GM12878 (cell line): ENCODE results near the gene ADSS1. TPM values are rescaled to one million over a fixed set of nuclear protein-coding genes. Genes with fewer than 3 reads are reported as not detected.
A peak's percentile ranks its signal among the peaks of the same experiment; 100 is the strongest.

Source experiments
- ATAC-seq: fragments of 200-7000 bp; cut with Tn5 transposase; 3 replicates; pipeline ENCODE4 v1.9.1; 2020; ENCODE audit warnings: mild to moderate bottlenecking, moderate library complexity
- BruUV-seq: library from RNA; stranded (reverse); fragments of 400-500 nt; replicated peaks from 2 replicates; lab custom pipeline; 2021; lab: Mats Ljungman, UMichigan
- CTCF ChIA-PET: fragments of 300-600 bp; sonication (Branson Sonifier 250); formaldehyde crosslinking; extraction: SDS; loops from one replicate; lab custom pipeline; 2021; ENCODE audit warnings: inconsistent platforms; lab: Yijun Ruan, JAX
- POLR2A ChIA-PET: fragments of 350-600 bp; formaldehyde crosslinking; extraction: SDS; loops from one replicate; lab custom pipeline; 2021; ENCODE audit warnings: inconsistent platforms; lab: Charles Lee
- RAD21 ChIA-PET: fragments of 300-600 bp; sonication (Branson Sonifier 250); formaldehyde crosslinking; loops from one replicate; lab custom pipeline; 2023; ENCODE audit warnings: antibody characterized with exemption; ENCODE audit not compliant: unreplicated experiment; lab: Charles Lee
- SMC1A ChIA-PET: fragments of 300-600 bp; sonication (Branson Sonifier 250); formaldehyde crosslinking; loops from one replicate; lab custom pipeline; 2023; ENCODE audit not compliant: unreplicated experiment, uncharacterized antibody; lab: Charles Lee
- DNase-seq: peaks from one replicate; pipeline ENCODE4 v3.0.0-alpha.2; 2011; ENCODE audit warnings: low read depth, low spot score
- FAIRE-seq: peaks from 3 replicates; lab custom pipeline; 2011; peaks lifted over from hg19 to GRCh38; lab: Jason Lieb, UNC
- H2AFZ ChIP-seq: 2 replicates; pipeline ENCODE4 v1.6.0; 2011; ENCODE audit warnings: low read depth, low read length, control low read depth; ENCODE audit not compliant: control insufficient read depth
- H3K27ac ChIP-seq: 2 replicates; pipeline ENCODE4 v1.5.1; 2011; ENCODE audit warnings: control low read depth; ENCODE audit not compliant: control insufficient read depth, insufficient read depth
- H3K27me3 ChIP-seq, 2 experiments: replicated peaks in 1 of 2; 2 replicates each; pipeline versions ENCODE4 v1.6.0 to v1.6.1; 2011; ENCODE audit warnings: low read length in 1 of 2; ENCODE audit not compliant: control insufficient read depth in 2 of 2, insufficient read depth in 2 of 2
- H3K36me3 ChIP-seq, 2 experiments: 2 replicates each; pipeline ENCODE4 v1.5.1; 2011; ENCODE audit warnings: low read length in 1 of 2; ENCODE audit not compliant: control insufficient read depth in 2 of 2, insufficient read depth in 2 of 2
- H3K4me1 ChIP-seq: 2 replicates; pipeline ENCODE4 v1.6.1; 2011; ENCODE audit warnings: mild to moderate bottlenecking, low read length, moderate library complexity, mixed read lengths; ENCODE audit not compliant: control insufficient read depth, insufficient read depth
- H3K4me2 ChIP-seq: 2 replicates; pipeline ENCODE4 v1.6.0; 2011; ENCODE audit warnings: control low read depth; ENCODE audit not compliant: control insufficient read depth, insufficient read depth
- H3K4me3 ChIP-seq: fragments of 200-600 bp; sonication (generic); 2 replicates; pipeline ENCODE4 v1.5.1; 2016
- H3K79me2 ChIP-seq: 2 replicates; pipeline ENCODE4 v1.6.0; 2011; ENCODE audit warnings: low read length; ENCODE audit not compliant: control insufficient read depth, insufficient read depth
- H3K9ac ChIP-seq: 2 replicates; pipeline ENCODE4 v1.8.0; 2011; ENCODE audit warnings: low read length, control low read depth, mixed read lengths; ENCODE audit not compliant: control insufficient read depth, insufficient read depth
- H3K9me3 ChIP-seq: replicated peaks from 3 replicates; pipeline ENCODE4 v1.5.1; 2011; ENCODE audit warnings: mild to moderate bottlenecking, low read length; ENCODE audit not compliant: control insufficient read depth, insufficient read depth
- H4K20me1 ChIP-seq: 2 replicates; pipeline ENCODE4 v1.6.0; 2011; ENCODE audit not compliant: control insufficient read depth, insufficient read depth
- BACH1 ChIP-seq: fragments of 450-650 bp; IDR thresholded peaks from 2 replicates; pipeline ENCODE4 v1.6.1; 2017; ENCODE audit warnings: mild to moderate bottlenecking, borderline replicate concordance
- BCL11A ChIP-seq: IDR thresholded peaks from 2 replicates; pipeline ENCODE4 v1.6.1; 2011; ENCODE audit warnings: low read depth, low read length
- CBX3 ChIP-seq: fragments of 200-600 bp; sonication (generic); IDR thresholded peaks from 2 replicates; pipeline ENCODE4 v1.6.1; 2016; ENCODE audit warnings: low read depth, borderline replicate concordance
- CUX1 ChIP-seq: IDR thresholded peaks from 2 replicates; pipeline ENCODE4 v1.6.1; 2012; ENCODE audit warnings: improper control_type of control experiment, low read depth, low read length; ENCODE audit not compliant: insufficient replicate concordance
- DPF2 ChIP-seq: fragments of 450-650 bp; IDR thresholded peaks from 2 replicates; pipeline ENCODE4 v1.6.1; 2017; ENCODE audit warnings: mild to moderate bottlenecking
- IKZF1 ChIP-seq: fragments of 450-650 bp; conservative IDR thresholded peaks from 2 replicates; pipeline ENCODE4 v1.6.1; 2017; ENCODE audit warnings: antibody characterized with exemption, mild to moderate bottlenecking
- LARP7 ChIP-seq: fragments of 450-650 bp; IDR thresholded peaks from 2 replicates; pipeline ENCODE4 v1.6.1; 2017; ENCODE audit warnings: mild to moderate bottlenecking
- MEF2A ChIP-seq: IDR thresholded peaks from 2 replicates; pipeline ENCODE4 v1.6.1; 2011; ENCODE audit warnings: low read depth, mild to moderate bottlenecking, low read length, moderate library complexity; ENCODE audit not compliant: insufficient read depth
- MTA3 ChIP-seq: IDR thresholded peaks from 2 replicates; pipeline ENCODE4 v1.6.1; 2012; ENCODE audit warnings: low read length, inconsistent platforms, borderline replicate concordance
- MXI1 ChIP-seq: fragments of 150-350 bp; IDR thresholded peaks from 2 replicates; pipeline ENCODE4 v1.6.1; 2011; ENCODE audit warnings: low read depth, mild to moderate bottlenecking, inconsistent platforms, low read length, improper control_type of control experiment
- MYB ChIP-seq: fragments of 150-350 bp; IDR thresholded peaks from 2 replicates; pipeline ENCODE4 v1.6.1; 2014; ENCODE audit warnings: mild to moderate bottlenecking, low read depth, low read length, borderline replicate concordance
- NKRF ChIP-seq: fragments of 450-650 bp; conservative IDR thresholded peaks from 2 replicates; pipeline ENCODE4 v1.6.1; 2017; ENCODE audit warnings: mild to moderate bottlenecking, moderate library complexity
- NR2F1 ChIP-seq: fragments of 450-650 bp; conservative IDR thresholded peaks from 2 replicates; pipeline ENCODE4 v1.6.1; 2017; ENCODE audit warnings: mild to moderate bottlenecking
- RCOR1 ChIP-seq: conservative IDR thresholded peaks from 2 replicates; pipeline ENCODE4 v1.6.1; 2012; ENCODE audit warnings: low read depth, low read length, improper control_type of control experiment
- RUNX3 ChIP-seq: IDR thresholded peaks from 2 replicates; pipeline ENCODE4 v1.6.1; 2012; ENCODE audit warnings: low read length, inconsistent platforms
- SREBF2 ChIP-seq: IDR thresholded peaks from 2 replicates; pipeline ENCODE4 v1.6.1; 2012; ENCODE audit warnings: mild to moderate bottlenecking, low read length
- SRF ChIP-seq, 2 experiments: IDR thresholded peaks; 2 replicates each; pipeline ENCODE4 v1.6.1; 2011; ENCODE audit warnings: low read depth in 2 of 2, low read length in 2 of 2, mild to moderate bottlenecking in 1 of 2, moderate library complexity in 1 of 2
- TARDBP ChIP-seq: IDR thresholded peaks from 2 replicates; pipeline ENCODE4 v1.6.1; 2016; ENCODE audit warnings: borderline replicate concordance
- WGBS: methylation state at CpG from one replicate; pipeline ENCODE4 v1.1.6; 2016; ENCODE audit warnings: low lambda C conversion rate; ENCODE audit not compliant: insufficient replicate concordance, insufficient coverage; ENCODE audit errors: missing lambda C conversion rate; 5-methylcytosine and 5-hydroxymethylcytosine counted together
- in situ Hi-C: fragments of 300-500 bp; cut with MboI; formaldehyde crosslinking; loops from 9 replicates; pipeline ENCODE4 v1.14.3; 2018; ENCODE audit warnings: mixed read lengths
- intact Hi-C: fragments of 100-400 bp; cut with micrococcal nuclease; formaldehyde crosslinking; loops from one replicate; pipeline ENCODE4 v1.14.2; 2022; ENCODE audit not compliant: unreplicated experiment
- polyA plus RNA-seq, 11 experiments: library from polyadenylated mRNA; depleted of rRNA in 4 of 11; unstranded in 6 of 11; stranded (reverse) in 5 of 11; fragments of >200 nt; fragmentation: Nextera tagmentation in 4 of 11; fragmentation: Illumina TruSeq in 1 of 11; extraction: Ambion mirVana in 4 of 11; extraction: Trizol in 1 of 11; gene quantifications; 1 replicate in 1 of 11; 2 replicates in 10 of 11; pipeline versions ENCODE4 v1.2.1 to v1.2.3, GENCODE V29; 2011 to 2016; ENCODE audit warnings: inconsistent platforms in 2 of 11, missing spikeins in 2 of 11, low read depth in 1 of 11
- total RNA-seq, 4 experiments: library from RNA; depleted of rRNA in 3 of 4; stranded (reverse); fragments of >200 nt in 3 of 4; fragmentation: Illumina TruSeq in 1 of 4; extraction: Trizol in 1 of 4; gene quantifications; 2 replicates each; pipeline versions ENCODE4 v1.2.1 to v1.2.3, GENCODE V29; 2013 to 2021

The ADSS1 gene
- total and polyA plus RNA-seq, 10 of the 15 experiments (the other 5 are each of a cell fraction or from before 2014, with no cell fraction given): 0.11 to 0.45 (median 0.28) TPM; not detected in 5

- Histone ChIP-seq H2AFZ (peak within 1 kb of the TSS; percentile 80), H3K36me3 (peaks cover 0 to 3% of the 10 kb centered on the region in 2 experiments; a peak in 2 of 4 replicates), H3K79me2 (peaks cover 26% of the 10 kb centered on the region), H3K4me1 (peaks cover 19% of the 10 kb centered on the region), H4K20me1 (no peaks in the 10 kb centered on the region; the same call in 1 of the 2 replicates), H3K4me2 (peak within 1 kb of the TSS; percentile 98), H3K27ac (peak within 1 kb of the TSS; percentile 52), H3K27me3 (peaks cover 0 to 3% of the 10 kb centered on the region in 2 experiments; a peak in 1 of 4 replicates), H3K9me3 (no peaks in the 10 kb centered on the region), H3K9ac (peak within 1 kb of the TSS; percentile 87), H3K4me3 (peak within 1 kb of the TSS; percentile 68)
- DNase-seq (no peak), ATAC-seq (peak; percentile 49), FAIRE-seq (no peak)
- ChIA-PET CTCF (interaction anchor here (1.0 to 1.4 kb wide), 4 partner anchors 24 to 137 kb away, joined by 3 to 4 read pairs (median 3); no protein-coding TSS in a partner anchor), RAD21 (no interaction called here), POLR2A (no interaction called here), SMC1A (no interaction called here)
- under 1% methylated on average over 58 of the region's 124 CpGs for WGBS
- intact Hi-C loops (no loop called here), in situ Hi-C loops (no loop called here)
- BruUV-seq: no TSS peak
- peak; percentile 46; the same call in 1 of the 2 replicates for TF ChIP-seq NR2F1
- 0 out of 2 replicates have a peak, but pooled peaks have one; percentile 36 for TF ChIP-seq DPF2
- TF ChIP-seq BACH1: 0 out of 2 replicates have a peak, but pooled peaks have one; percentile 53
- peak; percentile 71; the same call in 1 of the 2 replicates for TF ChIP-seq LARP7
- TF ChIP-seq MXI1: no peak
- TF ChIP-seq BCL11A: no peak
- TF ChIP-seq MTA3: no peak
- no peak for TF ChIP-seq SREBF2
- TF ChIP-seq SRF (IDR thresholded peaks at IDR 0.05; ENCODE audit: low read depth in 2 of 2, low read length in 2 of 2): no peak
- no peak for TF ChIP-seq MYB
- no peak for TF ChIP-seq TARDBP
- no peak for TF ChIP-seq RCOR1
- peak; percentile 62 for TF ChIP-seq NKRF
- no peak for TF ChIP-seq CBX3
- TF ChIP-seq CUX1: no peak
- TF ChIP-seq MEF2A: no peak
- TF ChIP-seq RUNX3: 0 out of 2 replicates have a peak, but pooled peaks have one; percentile 6
- TF ChIP-seq IKZF1: peak; percentile 36; the same call in 1 of the 2 replicates
These were observed 71.2 kb downstream of the ADSS1 start, which contains the start of gene AKT1 for GRCh38 chr14:104794993-104795780. Gene AKT1, minus strand, starts transcription at chr14:104795748. Its CDS starts 3,105 bp downstream, at chr14:104792643.
